ENCODE measurements around the gene APLF.
"Not testable (repeated sequence)": the region's sequence is repeated elsewhere in the genome, so short reads cannot be mapped to it uniquely, and the experiment has no call there.

Gene APLF

GRCh38 chr2:68487773-68488355 lies 20.5 kb downstream of the APLF start:
- peak; percentile 32 for DNase-seq (ENCODE audit: low read depth)
- H3K4me3 ChIP-seq (ENCODE audit: low read depth, low read length) = no peak overlapping the region

DNA sequence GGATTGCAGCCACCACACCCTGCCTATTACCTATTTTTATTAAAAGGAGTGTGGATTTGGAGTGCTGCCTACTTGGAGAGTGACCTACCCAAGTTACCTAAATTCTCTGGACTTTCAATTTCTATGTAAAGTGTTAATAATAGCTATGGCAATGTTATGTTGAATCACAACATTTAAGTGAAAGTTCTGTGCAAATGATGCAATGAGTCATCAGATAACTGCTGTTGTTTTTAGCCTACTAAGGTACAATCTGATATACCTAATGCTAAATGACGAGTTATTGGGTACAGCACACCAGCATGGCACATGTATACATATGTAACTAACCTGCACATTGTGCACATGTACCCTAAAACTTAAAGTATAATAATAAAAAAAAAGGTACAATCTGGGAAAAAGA lies 21.2 kb downstream of the APLF start:
- peak; percentile 13 for DNase-seq (ENCODE audit: low read depth)
- H3K4me3 ChIP-seq (ENCODE audit: low read depth, low read length) = not testable (repeated sequence)

More at GRCh38 chr2:68487773-68488355, 20.5 kb downstream of the APLF start:
- TF ChIP-seq CTCF (IDR thresholded peaks at IDR 0.05; ENCODE audit: insufficient read depth, low read depth, low read length, missing control alignments) = no peak

DNA sequence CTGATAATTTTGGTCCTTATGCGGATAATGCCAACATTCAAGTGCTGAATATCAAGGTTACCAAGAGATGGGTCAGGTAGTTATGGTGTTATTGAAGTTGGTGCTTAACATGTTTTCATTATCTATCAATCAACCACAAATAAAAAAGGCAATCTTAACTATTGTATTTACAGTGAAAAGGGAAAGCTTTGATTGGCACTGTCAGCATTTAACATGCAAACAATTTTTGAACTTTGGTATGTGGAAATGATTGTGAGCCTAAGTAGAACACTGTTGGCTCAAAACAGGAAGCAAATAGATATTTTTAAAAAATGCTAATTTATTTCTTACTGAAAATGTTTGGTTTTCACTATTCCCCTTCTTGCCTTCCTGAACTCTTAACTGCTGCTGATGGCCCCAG lies 21.9 kb downstream of the APLF start:
- no peak for TF ChIP-seq CTCF (IDR thresholded peaks at IDR 0.05; ENCODE audit: insufficient read depth, low read depth, low read length, missing control alignments)
- no peak overlapping the region for H3K4me3 ChIP-seq (ENCODE audit: low read depth, low read length)
- DNase-seq (ENCODE audit: low read depth) = no peak

DNA sequence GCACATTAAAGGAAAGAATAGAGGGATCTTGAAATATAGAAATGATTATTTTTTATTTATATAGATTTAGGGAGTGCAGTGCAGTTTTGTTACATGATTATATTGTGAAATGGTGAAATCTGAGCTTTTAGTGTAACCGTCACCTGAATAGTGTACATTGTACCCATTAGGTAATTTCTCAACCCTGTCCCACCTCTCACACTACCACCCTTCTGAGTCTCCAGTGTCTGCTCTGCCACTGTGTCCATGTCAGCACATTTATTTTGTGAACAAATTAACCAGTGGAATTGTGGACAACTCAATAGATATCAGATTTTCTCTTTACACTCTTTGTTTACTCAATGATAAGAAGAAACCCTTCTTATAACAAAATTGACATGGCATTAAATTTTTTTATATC lies 24.2 kb downstream of the APLF start:
- DNase-seq (ENCODE audit: low read depth) = no peak
- no peak for TF ChIP-seq CTCF (IDR thresholded peaks at IDR 0.05; ENCODE audit: insufficient read depth, low read depth, low read length, missing control alignments)

DNA sequence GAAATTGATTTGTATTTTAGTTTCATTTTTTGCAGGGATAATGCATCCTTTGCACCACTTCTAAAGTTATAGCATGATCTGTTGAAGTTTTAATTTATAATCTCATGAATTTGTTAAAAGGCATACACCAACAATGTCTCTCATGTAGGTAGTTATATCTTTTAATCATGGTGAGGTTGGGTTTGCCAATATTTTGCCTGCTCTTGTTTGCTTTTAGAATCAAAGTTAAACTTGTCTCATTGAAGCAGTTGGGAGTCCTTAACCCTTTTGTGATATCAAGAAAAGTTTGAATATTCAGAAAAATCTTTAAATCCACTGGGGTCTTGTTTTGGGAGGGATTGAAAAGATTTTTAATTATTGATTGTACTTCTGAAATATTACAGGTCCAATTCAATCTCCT lies 31.7 kb downstream of the APLF start:
- H3K4me3 ChIP-seq (ENCODE audit: low read depth, low read length) = no peak overlapping the region
- TF ChIP-seq CTCF (IDR thresholded peaks at IDR 0.05; ENCODE audit: insufficient read depth, low read depth, low read length, missing control alignments) = no peak
- DNase-seq (ENCODE audit: low read depth) = no peak

More for the DNA sequence above, 24.2 kb downstream of the APLF start:
- no peak overlapping the region for H3K4me3 ChIP-seq (ENCODE audit: low read depth, low read length)

- DNase-seq (ENCODE audit: low read depth) = no peak
- no peak overlapping the region for H3K4me3 ChIP-seq (ENCODE audit: low read depth, low read length)
- TF ChIP-seq CTCF (IDR thresholded peaks at IDR 0.05; ENCODE audit: insufficient read depth, low read depth, low read length, missing control alignments) = no peak
These were observed 33.3 kb downstream of the APLF start for GRCh38 chr2:68500649-68501048.

DNA sequence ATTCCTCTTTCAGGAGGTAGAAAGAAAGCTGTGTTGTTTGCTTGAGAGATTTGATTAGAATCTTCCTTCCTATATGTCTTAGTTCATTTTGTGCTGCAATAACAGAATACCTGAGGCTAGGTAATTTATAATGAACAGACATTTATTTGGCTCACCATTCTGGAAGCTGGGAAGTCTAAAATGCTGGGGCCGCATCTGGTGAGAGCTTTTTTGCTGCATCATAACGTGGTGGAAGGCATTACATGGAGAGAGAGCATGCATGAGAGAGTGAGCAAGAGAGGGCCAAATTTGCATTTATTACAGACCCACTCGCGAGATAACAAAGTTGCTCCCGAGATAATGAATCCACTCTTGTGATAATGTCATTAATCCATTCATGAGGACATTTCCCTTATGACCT lies 34.4 kb downstream of the APLF start:
- H3K4me3 ChIP-seq (ENCODE audit: low read depth, low read length) = no peak overlapping the region
- DNase-seq (ENCODE audit: low read depth) = no peak
- no peak for TF ChIP-seq CTCF (IDR thresholded peaks at IDR 0.05; ENCODE audit: insufficient read depth, low read depth, low read length, missing control alignments)

All from GM12865 (cell line).